NK-92 (cell line): ENCODE measurements around the gene NRCAM.

ENCODE experiments used
- DNase-seq: peaks from one replicate; lab custom pipeline; 2025; ENCODE audit not compliant: unreplicated experiment; lab: John Stamatoyannopoulos, UW

Gene NRCAM

DNA sequence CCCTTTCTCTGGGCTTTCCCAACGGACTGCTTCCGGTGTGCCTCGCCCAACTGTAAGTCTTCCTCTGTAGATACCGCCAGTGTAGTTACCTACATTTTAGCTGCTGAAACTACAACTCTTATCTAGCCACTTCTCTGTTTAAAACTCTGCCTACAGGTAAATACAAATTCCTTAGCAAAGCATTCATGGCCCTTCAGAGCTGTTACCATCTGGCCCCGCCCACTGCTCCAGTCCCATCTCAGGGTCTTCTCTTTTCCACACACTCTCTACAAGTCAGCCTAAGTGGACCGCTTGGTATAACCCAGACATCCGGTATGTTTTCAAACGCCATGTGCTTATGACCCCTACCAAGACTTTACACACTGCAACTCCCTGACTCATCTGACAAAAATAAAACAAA is 285.1 kb downstream of the NRCAM start:
- no peak for DNase-seq

DNA sequence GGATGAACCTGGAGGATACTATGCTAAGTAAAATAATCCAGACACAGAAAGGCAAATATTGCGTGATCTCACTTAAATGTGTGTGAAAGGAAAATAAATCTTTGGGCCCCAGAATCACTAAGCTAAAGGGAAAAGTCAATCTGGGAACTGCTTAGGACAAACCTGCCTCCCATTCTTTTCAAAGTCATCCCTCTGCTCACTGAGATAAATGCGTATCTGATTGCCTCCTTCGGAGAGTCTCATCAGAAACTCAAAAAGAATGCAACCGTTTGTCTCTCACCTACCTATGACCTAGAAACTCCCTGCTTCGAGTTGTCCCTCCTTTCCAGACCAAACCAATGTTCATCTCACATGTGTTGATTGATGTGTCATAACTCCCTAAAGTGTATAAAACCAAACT is 286.0 kb downstream of the NRCAM start:
- DNase-seq = no peak

DNA sequence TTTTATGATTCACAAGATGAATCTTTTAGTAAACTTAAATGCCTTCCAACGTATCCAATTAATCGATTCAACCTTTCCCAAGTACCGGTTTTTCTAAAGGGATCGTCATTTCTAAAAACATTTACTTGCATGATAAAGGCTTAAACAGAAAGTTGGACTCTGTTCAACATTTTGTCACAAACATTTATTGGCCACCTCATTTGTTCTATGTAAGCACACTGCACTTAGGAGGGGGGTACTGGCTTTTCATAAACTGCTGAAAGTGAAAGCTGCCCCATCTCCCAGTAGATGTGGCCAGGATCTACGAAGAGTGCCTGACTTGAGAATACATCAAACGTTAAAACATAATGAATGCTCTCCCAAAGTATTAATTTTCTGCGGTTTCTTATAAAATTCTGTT is 288.8 kb downstream of the NRCAM start:
- no peak for DNase-seq

DNA sequence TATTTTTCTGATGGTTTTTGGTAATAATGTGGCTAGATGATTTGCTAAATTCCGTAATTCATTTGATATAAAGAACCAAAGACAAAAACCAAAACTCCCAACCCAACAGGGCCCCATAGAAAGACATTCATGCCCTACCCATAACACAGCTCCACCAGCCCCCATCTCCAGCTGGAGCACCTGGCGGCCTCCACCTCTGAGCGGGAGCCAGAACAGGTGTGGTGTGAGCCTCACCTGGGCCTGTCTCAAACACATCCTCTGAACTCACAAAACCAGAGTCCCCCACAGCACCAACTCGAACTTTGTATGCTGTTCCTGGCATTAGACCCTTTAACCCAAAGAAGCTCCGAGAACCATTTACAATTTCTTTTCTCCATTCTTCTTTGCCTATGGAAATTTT is 289.5 kb downstream of the NRCAM start:
- DNase-seq = no peak

DNA sequence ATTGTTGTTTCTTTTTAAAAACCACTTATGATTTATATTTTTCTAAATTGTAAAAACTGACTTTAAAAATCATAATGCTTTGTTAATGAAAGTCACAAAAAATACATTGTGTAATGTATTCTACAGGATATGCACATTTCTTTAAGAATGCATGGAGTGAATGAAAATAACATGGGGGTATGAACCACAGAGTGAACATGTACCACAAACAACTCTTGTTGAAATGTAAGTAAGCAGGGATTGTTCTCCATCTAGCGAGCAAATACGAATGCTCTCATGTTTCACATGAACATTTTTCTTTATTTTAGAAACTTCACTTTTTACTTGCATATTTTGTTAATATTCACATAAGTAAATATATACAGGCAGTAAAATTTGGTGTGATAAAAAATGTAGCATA is 290.5 kb downstream of the NRCAM start:
- no peak for DNase-seq

DNA sequence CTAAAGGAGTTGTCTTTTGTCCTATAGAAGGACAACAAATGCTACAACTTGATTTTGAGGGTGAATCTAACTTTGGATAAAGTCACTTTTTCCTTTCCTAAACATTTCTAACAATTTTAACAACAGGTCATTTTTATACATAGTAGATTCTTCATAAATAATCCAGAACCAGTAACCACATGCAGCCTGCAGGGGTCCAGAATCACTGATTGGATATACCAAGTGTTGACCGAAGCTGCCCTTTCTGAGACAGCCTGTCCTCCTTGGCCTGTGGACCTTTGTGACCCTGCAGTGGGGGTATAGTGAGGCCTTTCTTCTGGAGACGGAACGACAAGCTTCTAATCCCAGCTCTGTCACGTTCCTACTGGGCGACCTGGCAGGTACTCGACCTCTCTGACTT is 291.3 kb downstream of the NRCAM start:
- no peak for DNase-seq

DNA sequence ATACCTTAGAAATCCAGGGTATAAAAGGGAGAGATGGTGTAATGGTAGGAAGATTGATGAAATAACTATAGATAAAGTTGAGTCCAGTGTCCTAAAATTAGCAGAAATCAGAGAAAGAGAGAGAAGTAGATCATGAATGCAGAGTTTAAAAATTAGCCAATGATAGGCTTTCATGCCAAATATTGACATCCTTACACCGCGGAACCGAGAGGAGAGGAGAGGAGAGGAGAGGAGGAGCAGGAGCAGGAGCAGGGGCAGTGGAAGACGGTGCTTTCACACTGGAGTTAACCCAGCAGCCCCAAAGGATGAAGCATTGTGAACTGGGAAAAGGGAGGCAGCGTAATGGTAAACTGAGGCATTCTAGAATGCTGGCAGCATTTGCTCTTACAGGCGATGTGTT is 291.9 kb downstream of the NRCAM start:
- no peak for DNase-seq

DNA sequence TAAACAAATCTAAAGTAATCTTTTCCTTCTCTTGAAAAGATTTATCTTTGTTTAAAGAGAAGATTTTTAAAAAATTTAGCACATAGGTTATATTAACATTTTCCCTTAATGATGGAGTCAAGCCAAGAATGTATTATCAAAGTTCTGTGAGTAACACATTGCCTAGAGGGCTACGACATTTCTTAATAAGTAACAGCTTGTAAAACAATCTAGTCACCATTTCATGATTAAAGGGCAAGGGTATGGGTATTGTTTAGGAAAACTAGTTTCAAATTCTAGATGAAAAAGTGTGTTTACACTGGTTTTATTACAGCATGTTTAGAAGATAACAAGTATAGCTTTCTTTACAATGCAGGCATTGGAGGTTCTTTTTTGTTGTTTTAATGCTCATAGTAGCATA is 297.5 kb downstream of the NRCAM start:
- no peak for DNase-seq

DNA sequence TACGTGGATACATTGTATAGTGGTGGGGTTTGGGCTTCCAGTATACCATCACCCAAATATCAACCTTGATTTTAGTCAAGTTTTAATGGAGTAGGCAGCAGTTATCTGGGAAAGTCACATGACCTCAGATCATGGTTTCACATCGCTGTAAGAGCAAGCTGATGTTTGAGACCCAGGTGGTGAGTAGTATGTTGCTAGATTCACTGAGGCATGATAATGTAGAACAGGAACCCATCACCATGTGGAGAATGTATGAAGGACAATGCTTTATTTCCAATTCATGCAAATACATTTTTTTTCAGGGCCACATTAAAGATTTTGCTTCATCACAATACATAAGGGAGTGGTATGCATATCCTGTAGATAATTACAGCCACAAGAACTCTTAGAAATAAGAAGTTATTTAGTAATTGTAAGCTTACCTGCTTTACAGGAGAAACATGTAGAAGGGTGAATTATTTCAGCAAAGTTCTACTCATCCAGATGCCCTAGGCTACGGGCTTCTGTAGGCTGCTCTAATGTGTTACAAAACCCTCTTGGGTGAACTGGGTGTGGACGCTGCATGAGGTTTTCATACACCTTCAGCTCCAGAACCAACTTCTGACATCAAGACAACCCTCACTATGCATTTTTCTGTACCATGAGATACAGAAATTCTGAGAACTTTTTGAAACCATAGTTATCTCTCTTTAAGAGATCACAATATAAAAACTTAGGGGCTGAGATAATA is 298.5 kb downstream of the NRCAM start:
- DNase-seq = no peak

DNA sequence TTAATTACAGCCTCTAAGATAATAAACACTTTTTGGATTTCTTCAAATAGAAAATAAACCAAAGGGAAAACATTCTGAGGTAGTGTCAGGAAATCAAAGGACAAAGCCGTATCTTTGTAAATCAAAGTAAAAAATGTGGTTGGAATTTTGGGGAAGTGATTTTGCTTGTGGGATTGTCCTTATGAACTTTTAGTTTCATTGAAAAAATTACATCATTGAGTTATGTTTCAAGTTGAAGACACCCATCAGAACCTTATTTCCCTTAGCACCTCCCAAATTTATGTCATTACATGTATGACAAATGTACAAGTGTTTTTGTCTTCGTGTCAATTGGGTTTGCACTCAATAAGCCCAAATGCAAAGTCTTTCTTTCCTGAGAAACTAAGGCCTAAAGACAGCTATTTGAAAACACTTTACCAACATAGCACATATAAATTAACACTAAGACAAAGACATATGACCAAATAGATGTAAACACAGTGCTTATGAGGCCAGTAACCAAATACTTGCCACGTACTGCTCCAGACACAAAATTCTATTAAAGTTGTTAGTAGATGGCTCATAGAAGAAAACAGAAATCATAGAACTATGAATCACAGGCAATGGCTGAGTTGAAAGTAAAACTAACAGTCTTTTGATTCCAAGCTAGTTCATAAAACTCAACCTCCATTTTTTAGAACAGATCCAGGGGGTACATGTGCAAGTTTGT is 299.2 kb downstream of the NRCAM start:
- DNase-seq = no peak

DNA sequence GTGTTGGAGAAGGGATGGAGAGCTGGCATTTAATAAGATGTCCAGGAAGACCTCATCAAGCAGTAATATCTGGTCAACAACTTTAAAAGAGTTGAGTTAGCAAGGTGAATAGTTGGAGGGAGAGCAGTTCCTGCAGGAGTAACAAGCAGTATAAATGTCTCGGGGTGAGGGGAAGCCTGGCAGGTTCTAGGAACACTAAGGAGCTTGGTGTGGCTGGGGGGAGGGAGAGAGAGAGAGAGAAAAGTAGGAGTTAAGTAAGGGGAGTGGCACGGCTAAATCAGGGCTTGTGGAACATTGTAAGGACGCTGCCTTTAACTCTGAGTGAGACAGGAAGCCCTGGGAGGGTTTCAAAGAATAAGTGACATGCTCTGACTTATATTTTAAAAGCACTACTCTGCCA is 304.0 kb downstream of the NRCAM start:
- DNase-seq = no peak

DNA sequence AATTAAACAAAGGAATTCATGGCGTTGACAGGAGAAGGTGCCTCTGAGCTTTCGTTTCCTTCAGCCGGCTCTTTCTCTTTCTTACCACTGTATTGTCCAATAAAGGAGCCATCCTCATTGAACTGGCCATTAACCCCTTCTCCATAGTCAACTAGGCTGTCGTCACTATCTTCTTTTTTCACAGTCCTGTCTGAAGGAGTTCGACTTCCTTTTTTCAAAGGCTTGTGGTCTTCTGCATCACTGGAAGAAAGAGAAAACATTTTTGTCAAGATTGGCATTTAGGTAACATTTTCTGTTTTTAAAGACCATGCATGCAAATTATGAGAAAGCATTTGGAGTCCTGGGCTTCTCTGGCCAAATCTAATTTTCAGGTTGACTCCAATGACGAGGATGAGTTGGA is 306.3 kb downstream of the NRCAM start:
- DNase-seq = no peak

DNA sequence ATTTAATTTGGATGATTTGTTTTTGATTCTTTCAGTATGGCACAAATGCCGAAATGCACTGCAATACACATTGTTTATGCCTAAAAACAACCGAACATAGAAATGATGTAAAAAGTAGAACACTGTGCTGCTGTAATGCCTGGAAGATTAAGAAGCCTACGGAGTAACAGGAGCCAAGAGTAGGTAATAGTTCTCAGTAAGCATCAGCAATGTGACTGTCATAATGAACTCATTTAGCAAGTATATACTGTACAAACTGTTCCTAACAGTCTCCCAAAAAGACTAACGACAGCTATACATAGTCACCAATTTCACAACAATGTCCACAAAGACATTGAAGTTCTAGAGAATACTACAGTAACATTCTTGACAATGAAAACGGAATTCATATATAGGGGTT is 307.1 kb downstream of the NRCAM start:
- no peak for DNase-seq

DNA sequence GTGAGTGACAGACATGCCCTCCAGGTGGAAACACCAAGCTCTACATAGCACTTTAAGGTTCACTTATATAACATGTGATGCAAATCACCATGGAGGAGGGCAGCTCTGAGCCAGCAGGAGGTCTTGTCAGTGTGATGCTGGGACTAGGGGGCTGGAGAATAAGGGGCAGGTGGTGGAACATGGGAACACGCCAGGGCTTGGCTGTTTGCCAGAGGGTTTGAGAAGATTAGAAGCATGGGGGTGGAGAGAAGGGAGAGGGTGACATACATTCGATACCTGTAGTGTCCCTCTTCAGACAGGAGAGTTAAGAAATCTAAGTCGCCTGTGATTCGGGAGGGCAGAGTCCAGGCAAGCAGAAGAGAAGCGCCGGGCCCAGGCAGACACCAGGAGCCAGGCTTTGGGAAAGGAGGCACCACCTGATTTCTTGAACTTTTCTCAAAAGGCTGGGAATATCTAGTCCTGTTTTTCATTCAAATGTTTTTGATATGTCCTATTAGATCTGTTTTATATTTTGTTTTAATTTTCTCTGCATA is 309.1 kb downstream of the NRCAM start:
- DNase-seq = no peak

DNA sequence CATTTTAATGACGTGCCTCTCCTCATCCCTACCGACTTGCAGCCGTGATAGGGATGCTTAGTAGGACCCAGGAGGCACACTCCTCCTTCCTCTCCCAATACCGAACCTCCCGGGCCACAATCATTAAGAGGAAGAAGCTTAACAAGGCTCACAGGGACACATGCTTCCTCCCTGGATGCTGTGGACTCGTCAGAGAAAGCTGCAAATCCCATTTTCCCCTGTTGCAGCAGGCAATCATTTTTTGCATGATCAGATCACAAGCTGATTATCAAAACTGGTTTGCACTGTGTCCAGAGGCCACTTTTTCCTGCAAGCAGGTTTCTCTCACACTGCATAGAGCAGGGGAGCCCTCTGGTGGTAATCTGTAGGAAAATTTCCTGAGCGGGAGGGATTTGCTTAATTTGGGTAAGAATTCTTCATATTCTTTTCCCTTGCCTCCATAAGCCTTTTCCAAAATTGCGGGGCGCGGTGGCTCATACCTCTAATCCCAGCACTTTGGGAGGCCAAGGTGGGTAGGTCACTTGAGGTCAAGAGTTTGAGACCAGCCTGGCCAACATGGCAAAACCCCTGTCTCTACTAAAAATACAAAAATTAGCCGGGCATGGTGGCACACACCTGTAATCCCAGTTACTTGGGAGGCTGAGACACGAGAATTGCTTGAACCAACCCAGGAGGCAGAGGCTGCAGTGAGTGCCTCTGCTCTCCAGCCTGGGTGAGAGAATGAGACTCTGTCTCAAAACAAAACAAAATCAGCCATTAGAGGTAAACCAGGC is 310.0 kb downstream of the NRCAM start:
- no peak for DNase-seq

DNA sequence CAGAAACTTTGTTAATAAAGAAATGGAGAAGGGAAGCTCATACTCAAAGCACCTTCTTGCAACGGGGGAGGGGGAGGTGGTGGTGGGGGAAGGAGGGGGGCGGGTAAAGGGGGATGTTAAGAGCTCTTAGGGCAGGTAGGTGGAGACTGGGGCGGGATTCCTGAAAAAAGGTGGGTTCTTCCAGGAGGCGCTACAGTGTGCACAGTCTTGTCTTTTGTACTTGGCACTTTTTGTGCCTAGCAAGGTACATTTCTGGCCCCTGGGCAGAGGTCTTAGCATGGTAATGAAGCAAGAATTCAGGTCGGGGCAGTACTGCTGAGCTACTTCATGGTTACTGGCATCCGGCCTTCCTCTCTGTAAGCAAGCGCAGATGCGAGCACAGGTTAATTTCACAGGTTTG is 310.8 kb downstream of the NRCAM start:
- DNase-seq = no peak

DNA sequence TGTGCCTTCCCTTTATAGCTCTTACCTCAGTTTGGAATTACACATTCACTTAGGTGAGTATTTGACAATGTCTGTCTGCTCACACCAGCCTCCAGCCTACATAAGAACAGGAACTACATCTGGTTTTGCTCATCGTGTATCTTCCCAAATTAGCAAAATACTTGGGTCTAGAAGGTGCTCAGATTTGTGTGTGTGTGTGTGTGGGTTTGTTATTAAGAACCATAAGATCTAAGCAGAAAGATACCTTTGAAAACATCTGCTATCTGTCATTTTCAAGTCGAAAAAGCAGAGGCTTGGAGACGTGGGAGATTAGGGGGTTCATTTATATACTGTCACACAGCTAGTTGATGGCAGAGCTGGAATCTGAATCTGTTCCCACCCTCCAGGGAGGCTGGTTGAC is 311.3 kb downstream of the NRCAM start:
- no peak for DNase-seq

DNA sequence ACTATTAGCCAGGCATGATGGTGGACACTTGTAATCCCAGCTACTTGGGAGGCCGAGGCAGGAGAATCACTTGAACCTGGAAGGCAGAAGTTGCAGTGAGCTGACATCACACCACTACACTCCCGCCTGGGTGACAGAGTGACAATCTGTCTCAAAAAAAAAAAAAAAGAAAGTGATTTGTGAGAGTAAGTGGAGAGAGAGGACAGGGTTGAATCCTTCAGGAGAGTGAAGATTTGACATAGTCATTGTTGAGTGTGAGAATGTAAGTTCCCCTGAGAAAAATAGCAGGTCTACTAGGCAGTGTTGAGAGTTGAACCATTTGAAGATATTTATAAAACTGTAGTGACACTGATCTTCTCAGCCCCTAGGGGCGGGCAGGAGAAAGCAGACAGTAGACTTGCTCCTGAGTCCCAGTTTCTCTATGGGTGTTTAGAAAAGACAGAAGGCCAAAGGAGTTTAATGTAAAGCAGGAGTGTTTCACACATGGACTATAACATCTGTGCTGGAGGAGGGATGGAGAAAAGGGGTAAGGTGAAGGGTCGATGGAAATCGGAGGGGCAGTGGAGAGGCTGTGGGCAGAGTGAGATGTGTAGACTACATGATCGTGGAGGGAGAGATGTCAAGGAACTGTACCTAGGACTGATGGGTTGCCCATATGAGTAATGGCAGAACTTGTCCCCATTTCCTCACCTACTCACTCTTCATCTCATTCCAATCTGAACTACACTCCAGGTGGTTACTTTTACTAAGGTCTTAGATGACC is 312.4 kb downstream of the NRCAM start:
- DNase-seq = no peak

DNA sequence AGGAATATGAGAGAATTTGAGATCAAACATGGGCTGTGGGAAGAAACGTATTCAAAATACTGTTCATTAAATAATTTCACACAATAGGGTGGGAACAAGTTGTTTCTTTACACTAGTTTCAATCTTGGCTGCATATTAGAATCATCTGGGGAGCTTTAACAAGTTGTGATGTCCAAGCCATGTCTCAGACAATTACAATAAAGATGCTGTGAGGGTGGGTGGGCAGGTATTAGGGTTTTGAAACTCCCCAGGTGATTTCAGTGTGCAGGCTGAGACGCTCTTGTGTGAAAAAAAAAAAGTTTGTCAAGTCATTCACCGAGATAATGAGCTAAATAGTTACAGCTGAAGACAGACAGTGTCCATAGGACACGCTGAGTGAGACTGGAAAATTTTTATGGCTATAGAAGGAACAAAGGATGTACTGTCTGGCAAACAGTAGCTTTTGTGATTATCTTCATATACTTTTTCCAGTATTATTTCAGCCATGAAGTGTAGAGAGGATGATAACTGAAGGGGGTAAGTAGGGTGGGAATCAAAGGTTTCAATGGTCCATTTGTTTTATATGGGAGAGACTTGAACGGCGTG is 313.5 kb downstream of the NRCAM start:
- DNase-seq = no peak

DNA sequence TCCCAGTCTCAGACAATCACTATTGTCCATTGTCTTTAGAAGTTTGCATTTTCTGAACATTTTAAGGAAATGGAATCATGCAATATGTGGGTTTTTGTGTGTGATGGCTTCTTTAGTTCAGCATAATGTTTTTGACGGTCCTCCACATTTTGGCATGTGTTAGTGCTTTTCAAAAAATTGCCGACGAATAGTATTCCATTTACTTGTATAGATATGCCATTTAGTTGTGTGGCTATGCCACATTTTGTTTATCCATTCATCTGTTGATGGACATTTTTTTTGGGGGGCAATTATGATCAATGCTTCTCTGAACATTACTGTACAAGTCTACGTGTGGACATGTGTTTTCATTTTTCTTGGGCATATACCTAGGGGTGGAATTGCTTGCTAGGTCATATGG is 314.1 kb downstream of the NRCAM start:
- no peak for DNase-seq

DNA sequence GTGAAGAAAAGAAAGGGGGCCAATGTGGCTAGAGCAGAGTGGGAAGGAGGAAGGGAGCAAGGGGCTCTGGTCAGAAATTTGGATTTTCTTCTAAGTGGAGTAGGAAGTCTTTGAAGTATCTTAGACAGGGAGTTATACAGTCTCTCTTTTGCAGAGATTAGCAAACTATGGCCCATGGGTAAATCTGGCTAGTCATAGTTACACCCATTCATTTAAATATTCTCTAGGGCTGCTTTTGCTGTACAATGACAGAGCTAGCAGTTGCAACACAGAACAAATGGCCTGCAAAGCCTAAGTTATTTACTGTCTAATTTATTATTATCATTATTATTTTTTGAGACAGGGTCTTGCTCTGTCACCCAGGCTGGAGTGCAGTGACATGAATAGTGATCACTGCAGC is 315.6 kb downstream of the NRCAM start:
- DNase-seq = no peak
